Measurements from ENCODE around the gene ZNF816. TPM values are rescaled to one million over a fixed set of nuclear protein-coding genes. Genes with fewer than 3 reads are reported as not detected.
"Not testable (repeated sequence)": the region's sequence is repeated elsewhere in the genome, so short reads cannot be mapped to it uniquely, and the experiment has no call there.

ZNF816 gene
- total and polyA plus RNA-seq, 2 experiments from 2014 or later: 6.3 to 18.5 TPM

DNA sequence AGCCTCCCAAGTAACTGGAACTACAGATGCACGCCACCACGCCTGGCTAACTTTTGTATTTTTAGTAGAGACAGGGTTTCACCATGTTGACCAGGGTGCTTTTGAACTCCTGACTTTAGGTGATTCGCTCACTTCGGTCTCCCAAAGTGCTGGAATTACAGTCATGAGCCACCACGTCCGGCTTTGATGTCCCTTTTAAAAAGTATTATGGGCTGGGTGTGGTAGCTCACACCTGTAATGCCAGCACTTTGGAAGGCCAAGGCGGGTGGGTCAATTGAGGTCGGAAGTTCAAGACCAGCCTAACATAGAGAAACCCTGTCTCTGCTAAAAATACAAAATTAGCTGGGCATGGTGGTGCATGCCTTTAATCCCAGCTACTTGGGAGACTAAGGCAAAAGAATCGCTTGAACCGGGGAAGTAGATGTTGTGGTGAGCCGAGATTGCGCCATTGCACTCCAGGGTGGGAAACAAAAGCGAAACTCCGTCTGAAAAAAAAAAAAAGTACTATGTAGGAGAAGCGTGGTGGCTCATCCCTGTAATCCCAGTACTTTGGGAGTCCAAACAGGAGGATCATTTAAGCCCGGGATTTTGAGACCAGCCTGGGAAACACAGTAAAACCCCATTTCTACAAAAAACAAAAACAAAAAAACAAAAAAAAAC is 28.2 kb upstream of the ZNF816 start:
- peaks cover 20% of the 10 kb centered on the region for H3K79me2 ChIP-seq
- no peaks in the 10 kb centered on the region for H3K9me2 ChIP-seq (replicated peaks; ENCODE audit: insufficient read depth)
- no peak overlapping the region for H3K4me3 ChIP-seq
- H3K9me3 ChIP-seq (ENCODE audit: low read depth): no peaks in the 10 kb centered on the region
- peak overlapping the region; percentile 82 for H3K4me2 ChIP-seq
- H2AFZ ChIP-seq: no peak overlapping the region
- 96% methylated on average over 16 of the region's 16 CpGs for WGBS (ENCODE audit: low lambda C conversion rate, missing lambda C conversion rate)
- H3K27ac ChIP-seq: no peak overlapping the region
- no peaks in the 10 kb centered on the region for H4K20me1 ChIP-seq (ENCODE audit: insufficient read depth, poor library complexity, severe bottlenecking)
- no peak for DNase-seq (ENCODE audit: low spot score)
- no peaks in the 10 kb centered on the region for H3K27me3 ChIP-seq
- TF ChIP-seq EZH2 (IDR thresholded peaks at IDR 0.05; ENCODE audit: borderline replicate concordance): no peak
- TF ChIP-seq, protein P1, sequence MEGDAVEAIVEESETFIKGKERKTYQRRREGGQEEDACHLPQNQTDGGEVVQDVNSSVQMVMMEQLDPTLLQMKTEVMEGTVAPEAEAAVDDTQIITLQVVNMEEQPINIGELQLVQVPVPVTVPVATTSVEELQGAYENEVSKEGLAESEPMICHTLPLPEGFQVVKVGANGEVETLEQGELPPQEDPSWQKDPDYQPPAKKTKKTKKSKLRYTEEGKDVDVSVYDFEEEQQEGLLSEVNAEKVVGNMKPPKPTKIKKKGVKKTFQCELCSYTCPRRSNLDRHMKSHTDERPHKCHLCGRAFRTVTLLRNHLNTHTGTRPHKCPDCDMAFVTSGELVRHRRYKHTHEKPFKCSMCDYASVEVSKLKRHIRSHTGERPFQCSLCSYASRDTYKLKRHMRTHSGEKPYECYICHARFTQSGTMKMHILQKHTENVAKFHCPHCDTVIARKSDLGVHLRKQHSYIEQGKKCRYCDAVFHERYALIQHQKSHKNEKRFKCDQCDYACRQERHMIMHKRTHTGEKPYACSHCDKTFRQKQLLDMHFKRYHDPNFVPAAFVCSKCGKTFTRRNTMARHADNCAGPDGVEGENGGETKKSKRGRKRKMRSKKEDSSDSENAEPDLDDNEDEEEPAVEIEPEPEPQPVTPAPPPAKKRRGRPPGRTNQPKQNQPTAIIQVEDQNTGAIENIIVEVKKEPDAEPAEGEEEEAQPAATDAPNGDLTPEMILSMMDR (IDR thresholded peaks at IDR 0.05; ENCODE audit: poor library complexity): no peak
- no peak for TF ChIP-seq EZH2phosphoT487 (IDR thresholded peaks at IDR 0.05; ENCODE audit: low read depth, severe bottlenecking, unreplicated experiment)
- peaks cover 7% of the 10 kb centered on the region for H3K4me1 ChIP-seq (ENCODE audit: insufficient read depth)
- H3K36me3 ChIP-seq (replicated peaks; ENCODE audit: insufficient read depth, low read depth): peaks cover 3% of the 10 kb centered on the region

DNA sequence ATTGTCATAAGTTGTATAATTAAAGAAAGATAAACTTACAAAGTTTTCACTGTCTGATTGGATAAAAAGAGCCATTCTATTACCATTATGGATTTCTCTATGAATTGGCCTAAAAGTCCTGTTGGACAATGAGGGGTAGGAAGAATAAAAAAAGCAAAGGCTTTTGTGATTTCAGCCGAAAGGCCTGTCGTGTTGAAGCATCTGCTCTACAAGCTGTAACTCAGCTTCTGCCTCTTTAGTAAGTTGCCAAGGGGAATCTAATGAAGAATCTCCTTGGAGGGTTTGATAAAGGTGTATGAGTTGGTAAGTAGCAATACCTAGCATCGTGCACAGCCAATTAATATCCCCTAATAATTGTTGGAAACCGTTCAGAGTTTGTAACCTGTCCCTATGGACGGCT is 25.8 kb upstream of the ZNF816 start:
- no peak for DNase-seq (ENCODE audit: low spot score)
- TF ChIP-seq, protein P1 (IDR thresholded peaks at IDR 0.05; ENCODE audit: poor library complexity): no peak
- TF ChIP-seq EZH2phosphoT487 (IDR thresholded peaks at IDR 0.05; ENCODE audit: low read depth, severe bottlenecking, unreplicated experiment) (no peak), EZH2 (IDR thresholded peaks at IDR 0.05; ENCODE audit: borderline replicate concordance) (no peak)
- Histone ChIP-seq H3K27me3 (no peaks in the 10 kb centered on the region), H2AFZ (no peak overlapping the region), H3K79me2 (peaks cover 20% of the 10 kb centered on the region), H3K9me2 (replicated peaks; ENCODE audit: insufficient read depth) (no peaks in the 10 kb centered on the region), H3K4me2 (no peak overlapping the region), H3K4me1 (ENCODE audit: insufficient read depth) (peaks cover 7% of the 10 kb centered on the region), H3K27ac (no peak overlapping the region), H3K36me3 (replicated peaks; ENCODE audit: insufficient read depth, low read depth) (peaks cover 3% of the 10 kb centered on the region), H3K4me3 (no peak overlapping the region), H3K9me3 (ENCODE audit: low read depth) (no peaks in the 10 kb centered on the region), H4K20me1 (ENCODE audit: insufficient read depth, poor library complexity, severe bottlenecking) (no peaks in the 10 kb centered on the region)
- 97% methylated on average over 5 of the region's 5 CpGs for WGBS (ENCODE audit: low lambda C conversion rate, missing lambda C conversion rate)

DNA sequence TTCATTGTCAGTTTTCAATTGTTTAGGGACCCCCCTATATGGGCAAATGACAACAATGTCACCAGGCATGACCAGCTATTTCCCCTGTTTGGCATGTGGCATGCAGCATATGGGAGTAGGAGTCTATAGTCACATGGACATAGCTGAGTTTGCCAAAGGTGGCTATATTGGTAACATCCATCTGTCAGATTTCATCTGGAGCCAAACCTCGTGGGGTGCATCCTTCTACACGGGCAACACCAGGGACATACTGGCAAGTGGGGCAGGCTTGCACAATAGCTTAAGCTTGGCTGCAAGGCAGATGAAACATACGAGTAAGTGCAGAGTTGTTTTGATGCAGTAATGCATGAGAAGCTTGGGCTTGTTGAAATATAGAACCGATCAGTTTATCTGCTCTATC is 24.5 kb upstream of the ZNF816 start:
- Histone ChIP-seq H3K4me3 (no peak overlapping the region), H3K4me1 (ENCODE audit: insufficient read depth) (peaks cover 1% of the 10 kb centered on the region), H3K36me3 (replicated peaks; ENCODE audit: insufficient read depth, low read depth) (peaks cover 3% of the 10 kb centered on the region), H3K27ac (no peak overlapping the region), H2AFZ (no peak overlapping the region), H3K4me2 (no peak overlapping the region), H3K9me3 (ENCODE audit: low read depth) (no peaks in the 10 kb centered on the region), H3K9me2 (replicated peaks; ENCODE audit: insufficient read depth) (no peaks in the 10 kb centered on the region), H4K20me1 (ENCODE audit: insufficient read depth, poor library complexity, severe bottlenecking) (no peaks in the 10 kb centered on the region), H3K79me2 (peaks cover 15% of the 10 kb centered on the region), H3K27me3 (no peaks in the 10 kb centered on the region)
- no peak for DNase-seq (ENCODE audit: low spot score)
- no peak for TF ChIP-seq EZH2 (IDR thresholded peaks at IDR 0.05; ENCODE audit: borderline replicate concordance)
- TF ChIP-seq, protein P1 (IDR thresholded peaks at IDR 0.05; ENCODE audit: poor library complexity): no peak
- no peak for TF ChIP-seq EZH2phosphoT487 (IDR thresholded peaks at IDR 0.05; ENCODE audit: low read depth, severe bottlenecking, unreplicated experiment)
- 92% methylated on average over 4 of the region's 4 CpGs for WGBS (ENCODE audit: low lambda C conversion rate, missing lambda C conversion rate)

DNA sequence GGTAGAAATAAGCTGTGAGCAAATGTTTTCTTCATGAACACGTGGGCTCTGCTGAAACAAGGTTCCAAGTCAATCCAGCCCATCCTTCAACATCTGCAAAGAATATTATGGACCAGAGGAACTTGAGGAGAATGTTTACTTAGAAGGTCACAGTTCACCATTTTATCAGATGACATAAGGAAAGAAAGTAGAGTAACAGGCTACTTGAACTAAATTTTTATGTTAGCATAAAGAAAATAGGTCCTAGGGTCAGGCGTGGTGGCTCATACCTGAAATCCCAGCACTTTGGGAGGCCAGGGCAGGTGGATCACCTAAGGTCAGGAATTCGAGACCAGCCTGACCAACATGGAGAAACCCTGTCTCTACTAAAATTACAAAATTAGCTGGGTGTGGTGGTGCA is 20.5 kb upstream of the ZNF816 start:
- not testable (repeated sequence) for H2AFZ ChIP-seq
- 92% methylated on average over 3 of the region's 3 CpGs for WGBS (ENCODE audit: low lambda C conversion rate, missing lambda C conversion rate)

More for the DNA sequence above, 20.5 kb upstream of the ZNF816 start:
- not testable (repeated sequence) for H3K9me2 ChIP-seq (replicated peaks; ENCODE audit: insufficient read depth); H3K4me2 ChIP-seq; H3K9me3 ChIP-seq (ENCODE audit: low read depth); H3K27me3 ChIP-seq; H3K27ac ChIP-seq; H3K79me2 ChIP-seq; H3K36me3 ChIP-seq (replicated peaks; ENCODE audit: insufficient read depth, low read depth); DNase-seq (ENCODE audit: low spot score); H3K4me3 ChIP-seq; H4K20me1 ChIP-seq (ENCODE audit: insufficient read depth, poor library complexity, severe bottlenecking); H3K4me1 ChIP-seq (ENCODE audit: insufficient read depth)

Data from hepatocyte (in vitro differentiated cells).